Left lung (tissue), 10 donors: ENCODE data around the gene PTPRN2. TPM values are rescaled to one million over a fixed set of nuclear protein-coding genes. Genes with fewer than 3 reads are reported as not detected.

Source experiments
- ATAC-seq: fragments of 200-7000 bp; cut with Tn5 transposase; one replicate; pipeline ENCODE4 v1.9.1; 2020; ENCODE audit warnings: moderate library complexity
- DNase-seq, 4 donors: peaks; one replicate each; pipeline ENCODE4 v3.0.0-alpha.2; 2013 to 2020
- H3K27ac ChIP-seq, 2 donors: fragments of 200-600 bp; sonication (generic) in 1 of 2; one replicate each; pipeline versions ENCODE4 v1.5.0 to v1.8.0; 2020 to 2021
- H3K27me3 ChIP-seq, 2 donors: fragments of 200-600 bp; sonication (generic) in 1 of 2; one replicate each; pipeline versions ENCODE4 v1.5.0 to v1.8.0; 2020 to 2021
- H3K36me3 ChIP-seq, 2 donors: fragments of 200-600 bp; sonication (generic) in 1 of 2; one replicate each; pipeline versions ENCODE4 v1.5.0 to v1.8.0; 2020 to 2021
- H3K4me1 ChIP-seq, 2 donors: fragments of 200-600 bp; one replicate each; pipeline ENCODE4 v1.8.0; 2021
- H3K4me3 ChIP-seq, 2 donors: fragments of 200-600 bp; sonication (generic) in 1 of 2; one replicate each; pipeline versions ENCODE4 v1.5.0 to v1.8.0; 2020 to 2021; ENCODE audit warnings: mild to moderate bottlenecking in 1 of 2
- H3K9me3 ChIP-seq, 2 donors: fragments of 200-600 bp; sonication (generic) in 1 of 2; one replicate each; pipeline versions ENCODE4 v1.5.0 to v1.8.0; 2020 to 2021
- CTCF ChIP-seq, 2 donors: fragments of 200-600 bp; sonication (generic) in 1 of 2; IDR thresholded peaks; one replicate each; pipeline versions ENCODE4 v1.5.0 to v1.8.0; 2021; ENCODE audit warnings: antibody characterized with exemption in 2 of 2
- intact Hi-C, 2 donors: fragments of 100-400 bp; cut with DNase I; formaldehyde crosslinking; loops; one replicate each; pipeline versions ENCODE4 v1.11.2 to v1.14.2; 2022
- polyA plus RNA-seq, 6 donors: library from polyadenylated mRNA; unstranded; fragments of 120-200 nt; gene quantifications; one replicate each; pipeline ENCODE4 v1.2.1, GENCODE V29; 2013; ENCODE audit not compliant: insufficient read length in 6 of 6
- total RNA-seq, 2 donors: library from RNA; stranded (reverse); fragmentation: NEBNext Ultra II Directional; extraction: Animal tissue kit (Norgen Biotek cat#: 25700); gene quantifications; one replicate each; pipeline ENCODE4 v1.2.1, GENCODE V29; 2021
- donor health status: DM: no; HTN: yes; CAD: no.
- donor health status: DM: no; HTN: no; CAD: no.

PTPRN2 gene
- total and polyA plus RNA-seq, 8 donors: 4.0 to 7.8 (median 6.8) TPM

- Histone ChIP-seq H3K4me3 (no peak overlapping the region), H3K4me1 (peaks cover 0 to 4% of the 10 kb centered on the region in 2 donors), H3K36me3 (no peaks in the 10 kb centered on the region), H3K9me3 (no peaks in the 10 kb centered on the region), H3K27me3 (peaks cover 0 to 6% of the 10 kb centered on the region in 2 donors), H3K27ac (no peak overlapping the region)
- ATAC-seq (no peak), DNase-seq (no peak)
- no peak for TF ChIP-seq CTCF (IDR thresholded peaks at IDR 0.05)
- intact Hi-C loops: no loop called here
These were observed 113.7 kb downstream of the PTPRN2 start for GRCh38 chr7:158473946-158474345.

GRCh38 chr7:158473221-158473620 is 114.4 kb downstream of the PTPRN2 start:
- DNase-seq (peak in 2 of 4 donors; percentile 79 to 92), ATAC-seq (peak; percentile 84)
- Histone ChIP-seq H3K4me3 (no peak overlapping the region), H3K36me3 (no peaks in the 10 kb centered on the region), H3K4me1 (peaks cover 0 to 4% of the 10 kb centered on the region in 2 donors), H3K9me3 (no peaks in the 10 kb centered on the region), H3K27me3 (peaks cover 0 to 14% of the 10 kb centered on the region in 2 donors), H3K27ac (no peak overlapping the region)
- intact Hi-C loops: no loop called here
- TF ChIP-seq CTCF (IDR thresholded peaks at IDR 0.05): no peak

GRCh38 chr7:158472596-158472995 is 115.0 kb downstream of the PTPRN2 start:
- intact Hi-C loops: no loop called here
- DNase-seq: no peak

GRCh38 chr7:158471716-158472115 is 115.9 kb downstream of the PTPRN2 start:
- no peaks in the 10 kb centered on the region for H3K9me3 ChIP-seq
- TF ChIP-seq CTCF (IDR thresholded peaks at IDR 0.05): no peak
- intact Hi-C loops: no loop called here
- no peak overlapping the region for H3K27ac ChIP-seq
- H3K27me3 ChIP-seq: peaks cover 0 to 22% of the 10 kb centered on the region in 2 donors
- H3K36me3 ChIP-seq: no peaks in the 10 kb centered on the region
- H3K4me1 ChIP-seq: peaks cover 0 to 4% of the 10 kb centered on the region in 2 donors
- ATAC-seq (no peak), DNase-seq (no peak)
- no peak overlapping the region for H3K4me3 ChIP-seq

More at GRCh38 chr7:158472596-158472995, 115.0 kb downstream of the PTPRN2 start:
- Histone ChIP-seq H3K27me3 (peaks cover 0 to 15% of the 10 kb centered on the region in 2 donors), H3K9me3 (no peaks in the 10 kb centered on the region), H3K4me3 (no peak overlapping the region), H3K27ac (no peak overlapping the region), H3K4me1 (peaks cover 0 to 4% of the 10 kb centered on the region in 2 donors), H3K36me3 (no peaks in the 10 kb centered on the region)
- no peak for ATAC-seq
- TF ChIP-seq CTCF (IDR thresholded peaks at IDR 0.05): no peak

GRCh38 chr7:158470336-158470735 is 117.3 kb downstream of the PTPRN2 start:
- ATAC-seq (no peak), DNase-seq (no peak)
- H3K4me1 ChIP-seq: peaks cover 0 to 4% of the 10 kb centered on the region in 2 donors
- no peaks in the 10 kb centered on the region for H3K36me3 ChIP-seq
- H3K4me3 ChIP-seq: no peak overlapping the region
- H3K27me3 ChIP-seq: peaks cover 0 to 23% of the 10 kb centered on the region in 2 donors
- intact Hi-C loops: no loop called here
- TF ChIP-seq CTCF (IDR thresholded peaks at IDR 0.05): no peak
- no peak overlapping the region for H3K27ac ChIP-seq
- H3K9me3 ChIP-seq: no peaks in the 10 kb centered on the region
